PC-9 (cell line): Measurements from ENCODE around the gene PA2G4. TPM values are rescaled to one million over a fixed set of nuclear protein-coding genes. Genes with fewer than 3 reads are reported as not detected.
"Not testable (repeated sequence)": the region's sequence is repeated elsewhere in the genome, so short reads cannot be mapped to it uniquely, and the experiment has no call there.

Experiments used
- BruUV-seq: library from RNA; stranded (reverse); fragments of 400-500 nt; replicated peaks from 2 replicates; lab custom pipeline; 2021; lab: Mats Ljungman, UMichigan
- CTCF ChIA-PET: fragments of 300-600 bp; sonication (Branson Sonifier 250); formaldehyde crosslinking; loops from one replicate; lab custom pipeline; 2022; ENCODE audit warnings: antibody characterized with exemption; lab: Charles Lee
- POLR2A ChIA-PET: fragments of 300-600 bp; sonication (Branson Sonifier 250); formaldehyde crosslinking; loops from one replicate; lab custom pipeline; 2022; ENCODE audit warnings: antibody characterized with exemption; ENCODE audit not compliant: unreplicated experiment; lab: Charles Lee
- DNase-seq, 2 experiments: peaks; one replicate each; pipeline versions ENCODE4 v3.0.0 to v3.0.0-alpha.2; 2015 to 2022; ENCODE audit warnings: mixed read lengths in 1 of 2
- H2AFZ ChIP-seq: fragments of 200-600 bp; sonication (generic); 2 replicates; pipeline ENCODE4 v1.8.1; 2017; ENCODE audit warnings: antibody characterized with exemption
- H3F3A ChIP-seq: fragments of 200-600 bp; sonication (generic); 2 replicates; pipeline ENCODE4 v1.8.1; 2017; ENCODE audit warnings: antibody characterized with exemption, mild to moderate bottlenecking, low read depth; ENCODE audit not compliant: insufficient read depth
- H3K27ac ChIP-seq: fragments of 200-600 bp; sonication (generic); 2 replicates; pipeline ENCODE4 v1.6.1; 2016; ENCODE audit warnings: mixed run types
- H3K27me3 ChIP-seq: fragments of 200-600 bp; sonication (generic); 2 replicates; pipeline ENCODE4 v1.6.1; 2016; ENCODE audit warnings: low read depth, mixed run types; ENCODE audit not compliant: insufficient read depth
- H3K36me3 ChIP-seq: fragments of 200-600 bp; sonication (generic); 2 replicates; pipeline ENCODE4 v1.6.1; 2016; ENCODE audit warnings: low read depth, mixed run types
- H3K4me1 ChIP-seq: fragments of 200-600 bp; sonication (generic); replicated peaks from 2 replicates; pipeline ENCODE4 v1.6.1; 2016; ENCODE audit warnings: mixed run types; ENCODE audit not compliant: insufficient read depth
- H3K4me2 ChIP-seq: fragments of 200-600 bp; sonication (generic); 2 replicates; pipeline ENCODE4 v1.6.1; 2017; ENCODE audit warnings: mixed run types
- H3K4me3 ChIP-seq: fragments of 200-600 bp; sonication (generic); 2 replicates; pipeline ENCODE4 v1.6.1; 2016; ENCODE audit warnings: mixed run types
- H3K79me2 ChIP-seq: fragments of 200-600 bp; sonication (generic); 2 replicates; pipeline ENCODE4 v1.6.1; 2017; ENCODE audit warnings: low read depth, mixed run types
- H3K9me2 ChIP-seq: fragments of 200-600 bp; sonication (generic); 2 replicates; pipeline ENCODE4 v1.8.1; 2017; ENCODE audit warnings: mild to moderate bottlenecking; ENCODE audit not compliant: insufficient read depth
- H3K9me3 ChIP-seq: fragments of 200-600 bp; sonication (generic); 2 replicates; pipeline ENCODE4 v1.8.1; 2016; ENCODE audit warnings: low read depth; ENCODE audit not compliant: insufficient read depth
- H4K20me1 ChIP-seq: fragments of 200-600 bp; sonication (generic); 2 replicates; pipeline ENCODE4 v1.8.1; 2017; ENCODE audit not compliant: insufficient read depth
- CTCF ChIP-seq: fragments of 200-600 bp; sonication (generic); conservative IDR thresholded peaks from 2 replicates; pipeline ENCODE4 v1.6.1; 2017; ENCODE audit warnings: mixed run types, antibody characterized with exemption, mild to moderate bottlenecking, moderate library complexity
- EZH2 ChIP-seq: fragments of 200-600 bp; sonication (generic); IDR thresholded peaks from 2 replicates; pipeline ENCODE4 v1.8.0; 2017; ENCODE audit warnings: antibody characterized with exemption, low read depth
- intact Hi-C: fragments of 100-400 bp; cut with micrococcal nuclease; formaldehyde crosslinking; loops from one replicate; pipeline ENCODE4 v1.10.0; 2022; ENCODE audit not compliant: unreplicated experiment
- total RNA-seq: library from RNA; stranded (reverse); gene quantifications from 2 replicates; pipeline ENCODE4 v1.2.3, GENCODE V29; 2021

Gene PA2G4
- total RNA-seq, 1 experiment from 2014 or later: 159 TPM

DNA sequence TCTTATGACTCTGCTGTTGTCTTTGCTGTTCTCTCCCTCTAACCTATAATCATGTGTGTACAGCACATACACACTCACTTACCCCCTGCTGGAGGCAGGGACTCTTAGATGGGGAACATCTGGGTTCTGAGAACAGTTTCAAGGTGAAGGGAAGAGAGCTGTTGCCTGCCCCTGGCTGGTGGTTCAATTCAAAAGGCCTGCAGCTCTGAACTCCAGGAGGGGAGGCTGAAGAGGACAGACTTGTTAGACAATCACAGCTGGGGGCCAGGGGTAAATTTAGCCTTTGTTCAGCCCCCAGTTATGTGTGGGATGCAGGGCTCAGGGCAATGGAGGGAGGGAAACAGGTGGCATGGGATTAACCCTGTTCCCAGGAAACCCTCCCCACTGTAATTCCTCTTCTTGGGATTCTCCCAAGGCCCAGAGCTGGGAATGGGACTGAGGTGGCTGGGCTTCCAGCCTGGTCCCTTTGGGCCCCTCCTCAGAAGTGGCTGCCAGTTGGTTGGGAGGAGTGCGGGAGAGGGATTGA, 50.0 kb downstream of the PA2G4 start:
- CTCF ChIA-PET: no interaction called here
- H3K9me3 ChIP-seq: no peaks in the 10 kb centered on the region
- intact Hi-C loops: no loop called here
- H3K4me1 ChIP-seq: peaks cover 31% of the 10 kb centered on the region
- DNase-seq: no peak
- peaks cover 2% of the 10 kb centered on the region for H4K20me1 ChIP-seq
- no peaks in the 10 kb centered on the region for H3K9me2 ChIP-seq
- BruUV-seq: no TSS peak
- H3K79me2 ChIP-seq: peaks cover 20% of the 10 kb centered on the region
- TF ChIP-seq EZH2: no peak
- no peak for TF ChIP-seq CTCF
- H3F3A ChIP-seq: peaks cover 27% of the 10 kb centered on the region
- peaks cover under 1% of the 10 kb centered on the region; the same call in 1 of the 2 replicates for H3K36me3 ChIP-seq
- H3K27ac ChIP-seq: no peak overlapping the region
- no peak overlapping the region for H3K4me3 ChIP-seq
- no peak overlapping the region for H3K4me2 ChIP-seq
- no peaks in the 10 kb centered on the region for H3K27me3 ChIP-seq
- POLR2A ChIA-PET: interaction anchor here (0.6 to 0.7 kb wide), 2 partner anchors 8 to 306 kb away, joined by 3 to 4 read pairs; no protein-coding TSS in a partner anchor
- no peak overlapping the region for H2AFZ ChIP-seq

DNA sequence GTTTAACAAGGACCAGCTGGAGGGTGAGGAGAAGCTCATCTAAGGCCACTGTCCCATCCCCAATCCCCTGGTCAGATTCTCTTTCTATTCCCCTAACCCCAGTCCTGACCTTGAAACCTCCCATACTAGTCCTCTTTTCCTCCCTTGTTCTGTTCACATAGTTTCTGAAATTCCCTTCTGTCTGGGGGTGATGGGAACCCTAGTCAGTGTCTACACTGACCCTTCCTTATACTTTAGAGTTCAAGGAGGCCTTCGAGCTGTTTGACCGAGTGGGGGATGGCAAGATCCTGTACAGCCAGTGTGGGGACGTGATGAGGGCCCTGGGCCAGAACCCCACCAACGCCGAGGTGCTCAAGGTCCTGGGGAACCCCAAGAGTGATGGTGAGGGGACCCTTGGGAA, 50.5 kb downstream of the PA2G4 start:
- no TSS peak for BruUV-seq
- peaks cover 7% of the 10 kb centered on the region for H4K20me1 ChIP-seq
- no peak overlapping the region for H3K4me3 ChIP-seq
- H3K9me2 ChIP-seq: no peaks in the 10 kb centered on the region
- peaks cover 6% of the 10 kb centered on the region for H3K36me3 ChIP-seq
- H3K9me3 ChIP-seq: no peaks in the 10 kb centered on the region
- no peak overlapping the region for H3K27ac ChIP-seq
- TF ChIP-seq CTCF (no peak), EZH2 (no peak)
- no peaks in the 10 kb centered on the region for H3K27me3 ChIP-seq
- peaks cover 32% of the 10 kb centered on the region for H3F3A ChIP-seq
- intact Hi-C loops: loop anchor here (5.0 kb wide), 1 partner anchor 38 kb away; the partner anchor contains the start of genes RPL41 and ZC3H10
- DNase-seq: no peak
- H3K4me1 ChIP-seq: peaks cover 36% of the 10 kb centered on the region
- H2AFZ ChIP-seq: no peak overlapping the region
- no peak overlapping the region for H3K4me2 ChIP-seq
- ChIA-PET POLR2A (interaction anchor here (0.7 kb wide), 1 partner anchor 8 kb away, joined by 4 read pairs; no protein-coding TSS in a partner anchor), CTCF (no interaction called here)
- peaks cover 25% of the 10 kb centered on the region for H3K79me2 ChIP-seq

GRCh38 chr12:56155256-56155845, 51.0 kb downstream of the PA2G4 start:
- no peak for TF ChIP-seq EZH2
- TF ChIP-seq CTCF: no peak
- BruUV-seq: no TSS peak
- peaks cover 36% of the 10 kb centered on the region for H3F3A ChIP-seq
- DNase-seq: no peak
- intact Hi-C loops: loop anchor here (5.0 kb wide), 1 partner anchor 38 kb away; the partner anchor contains the start of genes RPL41 and ZC3H10
- H2AFZ ChIP-seq: no peak overlapping the region
- no peak overlapping the region for H3K4me2 ChIP-seq
- POLR2A ChIA-PET: interaction anchor here (0.6 kb wide), 1 partner anchor 171 kb away, joined by 3 read pairs; no protein-coding TSS in a partner anchor
- no peak overlapping the region for H3K27ac ChIP-seq
- H3K36me3 ChIP-seq: peaks cover 11% of the 10 kb centered on the region
- H3K4me3 ChIP-seq: no peak overlapping the region
- H4K20me1 ChIP-seq: peaks cover 12% of the 10 kb centered on the region
- no peaks in the 10 kb centered on the region for H3K9me2 ChIP-seq
- CTCF ChIA-PET: interaction anchor here (0.5 kb wide), 1 partner anchor 1349 kb away, joined by 3 read pairs; no protein-coding TSS in a partner anchor
- H3K9me3 ChIP-seq: no peaks in the 10 kb centered on the region
- H3K27me3 ChIP-seq: no peaks in the 10 kb centered on the region
- peaks cover 30% of the 10 kb centered on the region for H3K79me2 ChIP-seq
- H3K4me1 ChIP-seq: peaks cover 39% of the 10 kb centered on the region

DNA sequence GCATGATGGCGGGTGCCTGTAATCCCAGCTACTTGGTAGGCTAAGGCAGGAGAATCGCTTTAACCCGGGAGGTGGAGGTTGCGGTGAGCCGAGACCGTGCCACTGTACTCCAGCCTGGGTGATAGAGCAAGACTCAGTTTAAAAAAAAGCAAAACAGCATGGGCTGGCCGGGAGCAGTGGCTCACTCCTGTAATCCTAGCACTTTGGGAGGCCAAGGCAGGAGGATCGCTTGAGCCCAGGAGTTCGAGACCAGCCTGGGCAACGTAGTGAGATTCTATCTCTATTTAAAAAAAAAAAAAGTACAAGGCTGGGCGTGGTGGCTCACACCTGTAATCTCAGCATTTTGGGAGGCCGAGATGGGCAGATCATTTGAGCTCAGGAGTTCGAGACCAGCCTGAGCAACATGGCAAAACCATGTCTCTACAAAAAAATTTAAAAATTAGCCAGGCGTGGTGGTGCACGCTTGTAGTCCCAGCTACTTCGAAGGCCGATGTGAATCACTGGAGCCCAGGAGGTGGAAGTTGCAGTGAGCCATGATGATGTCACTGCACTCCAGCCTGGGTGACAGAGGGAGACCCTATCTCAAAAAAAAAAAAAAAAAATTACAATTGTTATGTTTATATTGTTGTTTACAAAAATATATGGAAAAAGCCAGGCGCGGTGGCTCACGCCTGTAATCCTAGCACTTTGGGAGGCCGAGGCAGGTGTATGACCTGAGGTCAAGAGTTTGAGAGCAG, 52.3 kb downstream of the PA2G4 start:
- H3K9me3 ChIP-seq, DNase-seq, H3K27me3 ChIP-seq, BruUV-seq, H3K9me2 ChIP-seq, H3K27ac ChIP-seq, H3K4me3 ChIP-seq, H2AFZ ChIP-seq: not testable (repeated sequence)
- Histone ChIP-seq H3K4me1 (peaks cover 31% of the 10 kb centered on the region), H4K20me1 (peaks cover 21% of the 10 kb centered on the region), H3F3A (peaks cover 44% of the 10 kb centered on the region), H3K79me2 (peaks cover 42% of the 10 kb centered on the region), H3K36me3 (peaks cover 24% of the 10 kb centered on the region), H3K4me2 (peak overlapping the region; percentile 78)
- ChIA-PET CTCF (interaction anchor here (0.7 kb wide), 1 partner anchor 34 kb away, joined by 5 read pairs; no protein-coding TSS in a partner anchor), POLR2A (interaction anchor here (1.3 kb wide), 1 partner anchor 29 kb away, joined by 4 read pairs; the partner anchor contains the start of gene ESYT1)
- intact Hi-C loops: loop anchor here (5.0 kb wide), 1 partner anchor 39 kb away; the partner anchor contains the start of genes RPL41 and ZC3H10
